ENCODE measurements around the gene DNM3.

DNA sequence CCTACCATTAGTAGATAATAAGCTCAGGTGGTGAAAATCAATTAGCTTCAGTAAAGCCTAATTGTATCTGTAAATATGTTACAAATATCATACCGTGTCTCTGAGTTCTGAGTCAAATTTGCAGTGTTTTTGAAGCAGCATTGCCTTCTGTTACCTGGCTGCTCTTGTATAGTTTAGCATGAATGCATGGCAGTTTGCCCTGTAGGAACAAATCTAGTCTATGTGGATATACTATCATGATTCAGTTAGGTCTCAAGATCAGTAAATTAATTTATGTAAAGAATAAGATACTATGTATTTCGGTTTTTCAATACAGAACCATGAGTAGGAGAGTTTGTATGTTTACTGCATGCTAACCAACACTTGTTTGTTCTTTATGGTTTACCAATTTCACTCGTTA is 338.6 kb downstream of the DNM3 start:
- TF ChIP-seq, protein P1, sequence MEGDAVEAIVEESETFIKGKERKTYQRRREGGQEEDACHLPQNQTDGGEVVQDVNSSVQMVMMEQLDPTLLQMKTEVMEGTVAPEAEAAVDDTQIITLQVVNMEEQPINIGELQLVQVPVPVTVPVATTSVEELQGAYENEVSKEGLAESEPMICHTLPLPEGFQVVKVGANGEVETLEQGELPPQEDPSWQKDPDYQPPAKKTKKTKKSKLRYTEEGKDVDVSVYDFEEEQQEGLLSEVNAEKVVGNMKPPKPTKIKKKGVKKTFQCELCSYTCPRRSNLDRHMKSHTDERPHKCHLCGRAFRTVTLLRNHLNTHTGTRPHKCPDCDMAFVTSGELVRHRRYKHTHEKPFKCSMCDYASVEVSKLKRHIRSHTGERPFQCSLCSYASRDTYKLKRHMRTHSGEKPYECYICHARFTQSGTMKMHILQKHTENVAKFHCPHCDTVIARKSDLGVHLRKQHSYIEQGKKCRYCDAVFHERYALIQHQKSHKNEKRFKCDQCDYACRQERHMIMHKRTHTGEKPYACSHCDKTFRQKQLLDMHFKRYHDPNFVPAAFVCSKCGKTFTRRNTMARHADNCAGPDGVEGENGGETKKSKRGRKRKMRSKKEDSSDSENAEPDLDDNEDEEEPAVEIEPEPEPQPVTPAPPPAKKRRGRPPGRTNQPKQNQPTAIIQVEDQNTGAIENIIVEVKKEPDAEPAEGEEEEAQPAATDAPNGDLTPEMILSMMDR (IDR thresholded peaks at IDR 0.05): no peak
- TF ChIP-seq POLR2A (IDR thresholded peaks at IDR 0.05): no peak

Data from adrenal gland (tissue), 5 donors.